Large intestine (tissue), 3 donors: ENCODE measurements around the gene DAGLA. TPM values are rescaled to one million over a fixed set of nuclear protein-coding genes. Genes with fewer than 3 reads are reported as not detected.

Experiments used
- DNase-seq, 2 donors: peaks; one replicate each; pipeline versions ENCODE4 v3.0.0 to v3.0.0-alpha.2; 2013
- H3K27ac ChIP-seq: one replicate; pipeline ENCODE4 v1.5.1; 2013; ENCODE audit warnings: low read length
- H3K27me3 ChIP-seq: 2 replicates; pipeline ENCODE4 v1.6.1; 2013; ENCODE audit warnings: low read length; ENCODE audit not compliant: control insufficient read depth, insufficient read depth
- H3K36me3 ChIP-seq: 2 replicates; pipeline ENCODE4 v1.6.1; 2013; ENCODE audit warnings: low read length; ENCODE audit not compliant: control insufficient read depth, insufficient read depth
- H3K4me1 ChIP-seq: one replicate; pipeline ENCODE4 v1.6.1; 2013; ENCODE audit warnings: low read length; ENCODE audit not compliant: control insufficient read depth, insufficient read depth
- H3K4me3 ChIP-seq: one replicate; pipeline ENCODE4 v1.5.1; 2013; ENCODE audit warnings: low read length
- H3K9me3 ChIP-seq: one replicate; pipeline ENCODE4 v1.6.1; 2013; ENCODE audit warnings: mild to moderate bottlenecking, low read depth, low read length, moderate library complexity; ENCODE audit not compliant: control insufficient read depth
- WGBS: methylation state at CpG from one replicate; pipeline ENCODE4 v1.1.5; 2013; ENCODE audit warnings: low lambda C conversion rate; ENCODE audit not compliant: insufficient coverage; 5-methylcytosine and 5-hydroxymethylcytosine counted together
- polyA plus RNA-seq: library from polyadenylated mRNA; unstranded; fragments of 120-200 nt; gene quantifications from one replicate; pipeline ENCODE4 v1.2.1, GENCODE V29; 2013

Gene DAGLA
- polyA plus RNA-seq, 1 donor: 12.0 TPM

GRCh38 chr11:61716478-61717285 lies 36.5 kb downstream of the DAGLA start:
- peaks cover 18% of the 10 kb centered on the region for H3K36me3 ChIP-seq
- peaks cover 10% of the 10 kb centered on the region for H3K4me1 ChIP-seq
- H3K27ac ChIP-seq: no peak overlapping the region
- H3K4me3 ChIP-seq: no peak overlapping the region
- no CpG with 5 or more reads among the region's 13 CpGs for WGBS
- H3K9me3 ChIP-seq: no peaks in the 10 kb centered on the region
- no peak for DNase-seq
- no peaks in the 10 kb centered on the region for H3K27me3 ChIP-seq

GRCh38 chr11:61717286-61718033 lies 37.3 kb downstream of the DAGLA start:
- no peaks in the 10 kb centered on the region for H3K27me3 ChIP-seq
- no peaks in the 10 kb centered on the region for H3K9me3 ChIP-seq
- peaks cover 10% of the 10 kb centered on the region for H3K4me1 ChIP-seq
- H3K36me3 ChIP-seq: peaks cover 24% of the 10 kb centered on the region
- no peak overlapping the region for H3K4me3 ChIP-seq
- no CpG with 5 or more reads among the region's 19 CpGs for WGBS
- no peak for DNase-seq
- no peak overlapping the region for H3K27ac ChIP-seq

DNA sequence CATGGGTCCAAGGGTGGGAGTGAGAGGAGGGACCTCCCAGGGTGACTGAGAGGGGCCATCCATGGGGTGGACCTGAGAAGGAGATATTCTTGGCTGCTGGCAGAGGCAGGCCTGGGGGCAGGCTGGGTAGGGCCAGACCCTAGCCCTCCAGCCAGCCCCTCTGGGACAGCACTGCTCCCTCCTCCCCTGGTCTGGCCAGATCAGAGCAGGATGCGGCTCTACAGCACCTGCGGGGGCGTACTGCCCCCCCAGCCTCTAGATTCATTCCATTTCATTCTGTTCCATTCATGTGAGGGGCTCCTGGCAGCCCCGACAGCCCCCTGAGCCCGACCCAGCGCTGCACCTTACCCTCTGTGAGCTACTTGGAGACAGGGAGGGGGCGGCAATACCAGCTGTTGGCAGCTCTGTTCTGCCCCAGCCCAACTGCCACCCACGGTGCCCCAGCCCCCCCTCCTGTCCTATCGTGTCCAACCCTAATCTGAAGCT lies 37.9 kb downstream of the DAGLA start:
- Histone ChIP-seq H3K9me3 (no peaks in the 10 kb centered on the region), H3K36me3 (peaks cover 30% of the 10 kb centered on the region), H3K4me1 (peaks cover 10% of the 10 kb centered on the region), H3K4me3 (peak overlapping the region; percentile 11), H3K27me3 (no peaks in the 10 kb centered on the region), H3K27ac (peak overlapping the region; percentile 13)
- DNase-seq: no peak
- no CpG with 5 or more reads among the region's 9 CpGs for WGBS

DNA sequence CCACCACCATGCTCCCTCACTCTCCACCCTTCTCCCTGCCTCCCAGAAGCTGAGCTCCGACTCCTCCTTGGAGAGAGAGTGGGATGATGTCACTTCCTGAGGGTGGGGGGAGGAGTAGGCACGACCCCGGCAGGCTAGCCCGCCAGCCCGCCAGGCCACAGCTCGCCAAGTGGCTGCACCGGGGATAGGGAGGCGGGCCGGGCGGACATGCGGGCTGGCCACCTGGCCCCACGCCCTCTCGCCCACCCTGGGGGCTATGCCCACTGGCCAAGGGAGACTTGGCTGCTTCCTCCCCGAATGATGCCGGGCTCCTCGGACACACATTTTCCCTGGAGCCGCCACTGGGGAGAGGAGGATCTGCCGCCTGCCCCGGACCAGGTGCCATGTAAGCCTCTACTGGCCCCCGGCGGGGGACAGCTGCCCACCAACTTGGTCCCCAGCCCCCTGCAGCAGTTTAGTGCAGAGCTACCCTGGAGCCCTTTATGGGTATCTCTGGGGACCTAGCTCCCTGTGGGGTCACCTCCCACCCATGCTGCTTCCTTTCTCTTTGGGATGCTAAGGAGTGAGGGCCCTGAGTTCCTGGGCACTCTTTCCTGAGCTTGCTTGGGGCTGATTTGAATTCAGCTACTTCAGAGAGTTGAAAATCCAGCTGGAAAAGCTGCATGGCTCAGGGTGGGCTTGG lies 38.6 kb downstream of the DAGLA start:
- peak overlapping the region; percentile 33 for H3K4me3 ChIP-seq
- no CpG with 5 or more reads among the region's 21 CpGs for WGBS
- no peaks in the 10 kb centered on the region for H3K27me3 ChIP-seq
- peak overlapping the region; percentile 3 for H3K27ac ChIP-seq
- H3K36me3 ChIP-seq: peaks cover 37% of the 10 kb centered on the region
- H3K4me1 ChIP-seq: peaks cover 10% of the 10 kb centered on the region
- peak; percentile 50 to 53 for DNase-seq
- no peaks in the 10 kb centered on the region for H3K9me3 ChIP-seq

- no peak for DNase-seq
- Histone ChIP-seq H3K36me3 (peaks cover 43% of the 10 kb centered on the region), H3K9me3 (no peaks in the 10 kb centered on the region), H3K4me1 (peaks cover 10% of the 10 kb centered on the region), H3K27ac (no peak overlapping the region), H3K27me3 (no peaks in the 10 kb centered on the region), H3K4me3 (no peak overlapping the region)
- no CpG with 5 or more reads among the region's 12 CpGs for WGBS
Measured at GRCh38 chr11:61719978-61720377, 39.8 kb downstream of the DAGLA start.

GRCh38 chr11:61720597-61720996 lies 40.4 kb downstream of the DAGLA start:
- peaks cover 48% of the 10 kb centered on the region for H3K36me3 ChIP-seq
- no peak overlapping the region for H3K27ac ChIP-seq
- no peaks in the 10 kb centered on the region for H3K27me3 ChIP-seq
- WGBS: no CpG with 5 or more reads among the region's 20 CpGs
- no peaks in the 10 kb centered on the region for H3K9me3 ChIP-seq
- peaks cover 10% of the 10 kb centered on the region for H3K4me1 ChIP-seq
- no peak overlapping the region for H3K4me3 ChIP-seq
- DNase-seq: no peak

GRCh38 chr11:61724437-61724836 lies 44.2 kb downstream of the DAGLA start:
- no peaks in the 10 kb centered on the region for H3K9me3 ChIP-seq
- WGBS: no CpG with 5 or more reads among the region's 9 CpGs
- no peaks in the 10 kb centered on the region for H3K4me1 ChIP-seq
- no peak for DNase-seq
- H3K4me3 ChIP-seq: no peak overlapping the region
- H3K27me3 ChIP-seq: no peaks in the 10 kb centered on the region
- H3K27ac ChIP-seq: no peak overlapping the region
- peaks cover 86% of the 10 kb centered on the region for H3K36me3 ChIP-seq

GRCh38 chr11:61725781-61726231 lies 45.6 kb downstream of the DAGLA start:
- DNase-seq: no peak
- no peaks in the 10 kb centered on the region for H3K4me1 ChIP-seq
- H3K27ac ChIP-seq: no peak overlapping the region
- WGBS: no CpG with 5 or more reads among the region's 12 CpGs
- peaks cover 92% of the 10 kb centered on the region for H3K36me3 ChIP-seq
- H3K27me3 ChIP-seq: no peaks in the 10 kb centered on the region
- no peak overlapping the region for H3K4me3 ChIP-seq
- H3K9me3 ChIP-seq: no peaks in the 10 kb centered on the region

- WGBS: no CpG with 5 or more reads among the region's 13 CpGs
- Histone ChIP-seq H3K36me3 (peaks cover 95% of the 10 kb centered on the region), H3K27ac (no peak overlapping the region), H3K27me3 (no peaks in the 10 kb centered on the region), H3K9me3 (no peaks in the 10 kb centered on the region), H3K4me3 (no peak overlapping the region), H3K4me1 (no peaks in the 10 kb centered on the region)
- no peak for DNase-seq
Measured at GRCh38 chr11:61726775-61727174, 46.6 kb downstream of the DAGLA start.

GRCh38 chr11:61727401-61727811 lies 47.2 kb downstream of the DAGLA start:
- H3K4me1 ChIP-seq: no peaks in the 10 kb centered on the region
- H3K27me3 ChIP-seq: no peaks in the 10 kb centered on the region
- peaks cover 96% of the 10 kb centered on the region for H3K36me3 ChIP-seq
- DNase-seq: no peak
- H3K9me3 ChIP-seq: no peaks in the 10 kb centered on the region
- WGBS: no CpG with 5 or more reads among the region's 3 CpGs
- H3K4me3 ChIP-seq: no peak overlapping the region
- no peak overlapping the region for H3K27ac ChIP-seq
